MM.1S (cell line): Measurements from ENCODE around the gene FAM193A.

Experiments
- CTCF ChIP-seq: fragments of 300-600 bp; sonication (generic); IDR thresholded peaks from 2 replicates; pipeline ENCODE4 v1.5.1; 2016; ENCODE audit warnings: antibody characterized with exemption, low read length, mixed read lengths
- EZH2 ChIP-seq: fragments of 300-600 bp; sonication (generic); optimal IDR thresholded peaks from 2 replicates; pipeline ENCODE3; 2017; ENCODE audit warnings: low read depth, mild to moderate bottlenecking, antibody characterized with exemption, low read length, mixed read lengths

GRCh38 chr4:2494992-2495391 lies 41.5 kb upstream of the FAM193A start:
- no peak for TF ChIP-seq CTCF
- TF ChIP-seq EZH2 = no peak
